Caco-2 (cell line): ENCODE results near the gene CCDC102B. TPM values are rescaled to one million over a fixed set of nuclear protein-coding genes. Genes with fewer than 3 reads are reported as not detected.

ENCODE experiments used
- BruUV-seq: library from RNA; stranded (reverse); fragments of 400-500 nt; replicated peaks from 2 replicates; lab custom pipeline; 2021; lab: Mats Ljungman, UMichigan
- CTCF ChIA-PET: fragments of 300-600 bp; sonication (Branson Sonifier 250); formaldehyde crosslinking; loops from one replicate; lab custom pipeline; 2022; ENCODE audit warnings: antibody characterized with exemption; lab: Charles Lee
- POLR2A ChIA-PET: fragments of 300-600 bp; sonication (Branson Sonifier 250); formaldehyde crosslinking; loops from one replicate; lab custom pipeline; 2022; ENCODE audit warnings: antibody characterized with exemption; lab: Charles Lee
- DNase-seq, 2 experiments: peaks; one replicate each; pipeline versions ENCODE4 v3.0.0 to v3.0.0-alpha.2; 2020 to 2022
- H3K27me3 ChIP-seq: replicated peaks from 2 replicates; pipeline ENCODE4 v1.6.0; 2011; ENCODE audit warnings: low read length; ENCODE audit not compliant: control insufficient read depth, insufficient read depth
- H3K36me3 ChIP-seq: 2 replicates; pipeline ENCODE4 v1.5.1; 2011; ENCODE audit warnings: low read length; ENCODE audit not compliant: control insufficient read depth, insufficient read depth
- H3K4me1 ChIP-seq: fragments of 250-450 bp; sonication (Bioruptor Pico); 2 replicates; pipeline ENCODE4 v1.5.1; 2020; ENCODE audit warnings: mild to moderate bottlenecking
- H3K4me3 ChIP-seq: 2 replicates; pipeline ENCODE4 v1.5.1; 2011; ENCODE audit warnings: low read depth, mild to moderate bottlenecking, control low read depth, low read length
- H3K9me3 ChIP-seq: fragments of 250-450 bp; sonication (Bioruptor Pico); 2 replicates; pipeline ENCODE4 v1.5.1; 2020; ENCODE audit warnings: mild to moderate bottlenecking, moderate library complexity
- H3K27ac Mint-ChIP-seq: one replicate; pipeline ENCODE4 v1.8.0; 2022; ENCODE audit warnings: mixed read lengths; ENCODE audit not compliant: unreplicated experiment
- H3K27me3 Mint-ChIP-seq: one replicate; pipeline ENCODE4 v1.8.0; 2022; ENCODE audit warnings: mixed read lengths; ENCODE audit not compliant: insufficient read depth, unreplicated experiment
- H3K36me3 Mint-ChIP-seq: one replicate; pipeline ENCODE4 v1.8.0; 2022; ENCODE audit warnings: mild to moderate bottlenecking, mixed read lengths; ENCODE audit not compliant: insufficient read depth, unreplicated experiment
- H3K4me1 Mint-ChIP-seq: one replicate; pipeline ENCODE4 v1.8.0; 2022; ENCODE audit warnings: low read depth, mixed read lengths; ENCODE audit not compliant: unreplicated experiment
- H3K4me3 Mint-ChIP-seq: one replicate; pipeline ENCODE4 v1.8.0; 2022; ENCODE audit warnings: mild to moderate bottlenecking, moderate library complexity, mixed read lengths; ENCODE audit not compliant: unreplicated experiment
- H3K9me3 Mint-ChIP-seq: one replicate; pipeline ENCODE4 v1.8.0; 2022; ENCODE audit warnings: mixed read lengths; ENCODE audit not compliant: unreplicated experiment
- intact Hi-C: fragments of 100-400 bp; cut with micrococcal nuclease; formaldehyde crosslinking; loops from one replicate; pipeline ENCODE4 v1.10.0; 2022; ENCODE audit not compliant: unreplicated experiment
- total RNA-seq: library from RNA; stranded (reverse); gene quantifications from 2 replicates; pipeline ENCODE4 v1.2.3, GENCODE V29; 2022
- TF ChIP-seq, protein P1 (sequence below), 2 experiments: fragments of 200-600 bp in 1 of 2; IDR thresholded peaks; 1 replicate in 1 of 2; 2 replicates in 1 of 2; pipeline versions ENCODE4 v1.5.1 to v1.8.0; 2011 to 2022; ENCODE audit warnings: antibody characterized with exemption in 1 of 2, control low read depth in 1 of 2, inconsistent platforms in 1 of 2, low read depth in 1 of 2, low read length in 1 of 2, mild to moderate bottlenecking in 1 of 2, moderate library complexity in 1 of 2; ENCODE audit not compliant: insufficient read depth in 1 of 2, severe bottlenecking in 1 of 2, unreplicated experiment in 1 of 2

Gene CCDC102B
- total RNA-seq, 1 experiment from 2014 or later, result 1.1 TPM

DNA sequence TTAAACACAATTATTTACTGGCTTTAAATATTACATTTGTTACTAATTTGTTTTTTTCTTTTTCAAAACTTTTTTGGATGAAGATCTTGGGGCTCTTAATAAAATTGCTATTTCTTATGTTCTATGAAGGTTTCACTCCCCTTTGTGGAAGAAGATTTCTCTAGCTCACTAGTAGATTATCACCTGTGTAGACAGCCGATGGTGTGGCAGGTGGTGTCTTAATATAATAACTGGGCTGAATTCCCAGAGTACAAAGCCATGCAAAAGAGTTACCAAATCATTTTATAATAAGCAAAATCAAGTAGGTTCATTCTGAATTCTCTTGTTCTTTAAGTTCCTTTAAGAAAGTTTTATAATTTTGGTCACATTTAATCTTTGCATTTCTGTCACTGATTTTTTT, 233.7 kb downstream of the CCDC102B start:
- Mint-ChIP-seq H3K27me3 (no peaks in the 10 kb centered on the region), H3K4me3 (no peak overlapping the region), H3K4me1 (no peaks in the 10 kb centered on the region), H3K9me3 (no peaks in the 10 kb centered on the region), H3K27ac (no peak overlapping the region), H3K36me3 (no peaks in the 10 kb centered on the region)
- DNase-seq, result no peak
- no peak overlapping the region for H3K4me3 ChIP-seq
- TF ChIP-seq, protein P1, sequence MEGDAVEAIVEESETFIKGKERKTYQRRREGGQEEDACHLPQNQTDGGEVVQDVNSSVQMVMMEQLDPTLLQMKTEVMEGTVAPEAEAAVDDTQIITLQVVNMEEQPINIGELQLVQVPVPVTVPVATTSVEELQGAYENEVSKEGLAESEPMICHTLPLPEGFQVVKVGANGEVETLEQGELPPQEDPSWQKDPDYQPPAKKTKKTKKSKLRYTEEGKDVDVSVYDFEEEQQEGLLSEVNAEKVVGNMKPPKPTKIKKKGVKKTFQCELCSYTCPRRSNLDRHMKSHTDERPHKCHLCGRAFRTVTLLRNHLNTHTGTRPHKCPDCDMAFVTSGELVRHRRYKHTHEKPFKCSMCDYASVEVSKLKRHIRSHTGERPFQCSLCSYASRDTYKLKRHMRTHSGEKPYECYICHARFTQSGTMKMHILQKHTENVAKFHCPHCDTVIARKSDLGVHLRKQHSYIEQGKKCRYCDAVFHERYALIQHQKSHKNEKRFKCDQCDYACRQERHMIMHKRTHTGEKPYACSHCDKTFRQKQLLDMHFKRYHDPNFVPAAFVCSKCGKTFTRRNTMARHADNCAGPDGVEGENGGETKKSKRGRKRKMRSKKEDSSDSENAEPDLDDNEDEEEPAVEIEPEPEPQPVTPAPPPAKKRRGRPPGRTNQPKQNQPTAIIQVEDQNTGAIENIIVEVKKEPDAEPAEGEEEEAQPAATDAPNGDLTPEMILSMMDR (IDR thresholded peaks at IDR 0.05; ENCODE audit: insufficient read depth in 1 of 2, low read depth in 1 of 2, low read length in 1 of 2, severe bottlenecking in 1 of 2, unreplicated experiment in 1 of 2), result no peak
- H3K36me3 ChIP-seq, result no peaks in the 10 kb centered on the region
- no peaks in the 10 kb centered on the region for H3K27me3 ChIP-seq
- intact Hi-C loops, result no loop called here
- H3K9me3 ChIP-seq, result no peaks in the 10 kb centered on the region
- POLR2A ChIA-PET, result interaction anchor here (0.6 kb wide), 1 partner anchor 94 kb away, joined by 7 read pairs; no protein-coding TSS in a partner anchor
- no TSS peak for BruUV-seq
- H3K4me1 ChIP-seq, result no peaks in the 10 kb centered on the region
- CTCF ChIA-PET, result no interaction called here

DNA sequence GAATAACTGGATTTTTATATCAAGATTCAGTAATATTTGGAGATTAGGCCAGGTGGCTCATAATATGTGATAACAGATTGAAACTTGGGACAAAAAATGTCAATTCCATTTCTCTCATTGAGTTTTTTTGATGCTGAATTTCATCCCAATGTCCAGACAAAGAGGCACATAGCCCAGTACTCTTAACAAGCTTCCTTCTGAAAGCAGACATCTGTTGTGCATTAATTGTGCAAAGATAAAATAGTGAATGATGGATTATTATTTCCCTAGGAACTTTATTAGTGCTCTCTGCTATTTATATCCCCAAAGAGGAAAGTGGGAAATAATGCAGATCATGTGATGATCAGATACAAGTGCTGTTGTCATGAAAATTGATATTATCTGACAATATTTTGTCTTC, 234.1 kb downstream of the CCDC102B start:
- Histone ChIP-seq H3K36me3 (no peaks in the 10 kb centered on the region), H3K4me3 (no peak overlapping the region), H3K27me3 (no peaks in the 10 kb centered on the region), H3K9me3 (no peaks in the 10 kb centered on the region), H3K4me1 (no peaks in the 10 kb centered on the region)
- intact Hi-C loops, result no loop called here
- H3K4me1 Mint-ChIP-seq, result no peaks in the 10 kb centered on the region
- H3K27ac Mint-ChIP-seq, result no peak overlapping the region
- CTCF ChIA-PET, result no interaction called here
- H3K4me3 Mint-ChIP-seq, result no peak overlapping the region
- POLR2A ChIA-PET, result interaction anchor here (0.6 kb wide), 1 partner anchor 95 kb away, joined by 7 read pairs; no protein-coding TSS in a partner anchor
- no peaks in the 10 kb centered on the region for H3K36me3 Mint-ChIP-seq
- H3K27me3 Mint-ChIP-seq, result no peaks in the 10 kb centered on the region
- TF ChIP-seq, protein P1 (IDR thresholded peaks at IDR 0.05; ENCODE audit: insufficient read depth in 1 of 2, low read depth in 1 of 2, low read length in 1 of 2, severe bottlenecking in 1 of 2, unreplicated experiment in 1 of 2), result no peak
- H3K9me3 Mint-ChIP-seq, result no peaks in the 10 kb centered on the region
- BruUV-seq, result no TSS peak
- DNase-seq, result no peak

DNA sequence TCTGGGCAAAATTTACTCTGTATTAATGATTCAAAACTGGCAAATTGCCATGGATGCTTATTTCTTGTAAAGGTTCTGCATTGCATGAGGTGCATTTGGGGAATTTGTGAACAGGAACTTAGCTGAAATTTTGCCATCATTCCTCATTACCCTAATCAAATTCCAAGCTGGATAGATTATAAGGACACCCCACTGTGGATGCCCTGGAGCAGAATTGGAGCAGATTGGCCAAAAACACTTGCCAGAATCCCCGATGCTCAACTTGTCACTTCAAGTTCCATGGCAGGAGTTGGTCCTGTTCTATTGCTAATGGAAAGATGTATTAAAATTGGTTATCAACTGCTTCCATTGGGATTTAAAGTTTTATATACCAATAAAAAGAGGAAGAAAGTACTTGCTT, 237.9 kb downstream of the CCDC102B start:
- CTCF ChIA-PET, result no interaction called here
- POLR2A ChIA-PET, result no interaction called here
- H3K36me3 ChIP-seq, result no peaks in the 10 kb centered on the region
- H3K4me3 Mint-ChIP-seq, result no peak overlapping the region
- H3K9me3 Mint-ChIP-seq, result no peaks in the 10 kb centered on the region
- intact Hi-C loops, result no loop called here
- H3K27ac Mint-ChIP-seq, result no peak overlapping the region
- H3K4me1 Mint-ChIP-seq, result no peaks in the 10 kb centered on the region
- no peaks in the 10 kb centered on the region for H3K4me1 ChIP-seq
- H3K9me3 ChIP-seq, result no peaks in the 10 kb centered on the region
- H3K36me3 Mint-ChIP-seq, result no peaks in the 10 kb centered on the region
- H3K27me3 Mint-ChIP-seq, result no peaks in the 10 kb centered on the region
- DNase-seq, result no peak
- TF ChIP-seq, protein P1 (IDR thresholded peaks at IDR 0.05; ENCODE audit: insufficient read depth in 1 of 2, low read depth in 1 of 2, low read length in 1 of 2, severe bottlenecking in 1 of 2, unreplicated experiment in 1 of 2), result no peak
- BruUV-seq, result no TSS peak
- H3K4me3 ChIP-seq, result no peak overlapping the region
- no peaks in the 10 kb centered on the region for H3K27me3 ChIP-seq
